Effector memory CD8-positive, alpha-beta T cell (primary cell): ENCODE measurements around the gene MUC5AC.

Source experiments
- ATAC-seq: fragments of 150-1000 bp; cut with Tn5 transposase; replicated peaks from 2 replicates; pipeline ENCODE4 v1.10.0; 2021; ENCODE audit warnings: mild to moderate bottlenecking, moderate library complexity
- DNase-seq, 3 experiments: peaks; one replicate each; pipeline ENCODE4 v3.0.0; 2021
- H3K27ac Mint-ChIP-seq, 2 donors: one replicate each; pipeline ENCODE4 v1.8.0; 2022; ENCODE audit warnings: mild to moderate bottlenecking in 2 of 2, mixed read lengths in 2 of 2, moderate library complexity in 2 of 2
- H3K27me3 Mint-ChIP-seq, 2 donors: one replicate each; pipeline ENCODE4 v1.8.0; 2022; ENCODE audit warnings: mixed read lengths in 2 of 2
- H3K36me3 Mint-ChIP-seq: one replicate; pipeline ENCODE4 v1.8.0; 2022; ENCODE audit warnings: mild to moderate bottlenecking, moderate library complexity, mixed read lengths; ENCODE audit not compliant: insufficient read depth
- H3K4me1 Mint-ChIP-seq, 2 donors: one replicate each; pipeline ENCODE4 v1.8.0; 2022; ENCODE audit warnings: low read depth in 2 of 2, mixed read lengths in 2 of 2
- H3K4me3 Mint-ChIP-seq, 2 donors: one replicate each; pipeline ENCODE4 v1.8.0; 2022; ENCODE audit warnings: mild to moderate bottlenecking in 2 of 2, mixed read lengths in 2 of 2, moderate library complexity in 2 of 2
- H3K9me3 Mint-ChIP-seq, 2 donors: one replicate each; pipeline ENCODE4 v1.8.0; 2022; ENCODE audit warnings: mixed read lengths in 2 of 2

Gene MUC5AC

GRCh38 chr11:1222491-1223345 lies 65.0 kb downstream of the MUC5AC start, which contains the start of gene MUC5B:
TSS of gene MUC5B (plus strand) at chr11:1223066. CDS start at chr11:1223124, 58 bp downstream.
- Mint-ChIP-seq H3K4me1 (no peaks in the 10 kb centered on the region), H3K9me3 (no peaks in the 10 kb centered on the region), H3K36me3 (peaks cover 3% of the 10 kb centered on the region), H3K4me3 (no peak within 1 kb of the TSS), H3K27ac (no peak within 1 kb of the TSS), H3K27me3 (peaks cover 0 to 23% of the 10 kb centered on the region in 2 donors)
- DNase-seq = no peak
- ATAC-seq = no peak

DNA sequence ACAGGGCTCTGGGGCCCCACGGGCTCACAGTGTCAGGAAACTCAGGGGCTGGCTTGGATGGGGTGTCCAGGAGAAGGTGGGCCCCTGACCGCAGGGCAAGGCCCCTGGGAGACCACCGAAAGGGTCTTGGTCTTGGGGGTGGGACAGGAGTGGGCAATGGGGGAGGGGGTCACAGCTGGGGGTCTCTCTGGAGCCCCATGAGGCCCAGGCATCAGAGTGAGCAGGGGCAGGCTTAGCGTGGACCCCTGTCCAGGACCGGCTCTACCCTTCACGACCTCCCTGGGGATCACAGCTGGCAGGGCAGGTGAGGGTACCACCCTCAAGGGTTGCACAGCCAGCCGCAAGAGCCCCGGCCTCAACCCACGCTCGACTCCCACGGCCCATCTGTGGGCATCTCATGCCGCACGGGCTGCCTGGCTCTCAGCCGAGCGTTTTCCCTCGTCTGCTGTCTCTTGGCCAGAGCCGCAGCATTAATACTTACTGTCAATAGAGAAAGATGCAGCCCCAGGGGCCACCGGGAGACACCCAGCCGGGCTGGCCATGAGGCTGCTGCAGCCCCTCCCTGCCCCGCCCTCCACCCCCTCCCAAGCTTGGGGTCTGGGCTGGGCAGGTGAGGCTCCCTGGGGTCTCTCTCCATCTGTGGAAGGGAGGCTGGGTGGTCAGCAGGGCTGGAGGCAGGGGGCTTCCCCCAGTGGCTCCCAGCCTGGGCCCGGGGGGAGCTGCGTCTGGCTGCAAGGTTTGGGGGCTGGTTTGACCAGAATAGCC lies 65.8 kb downstream of the MUC5AC start:
- no peak for ATAC-seq
- no peaks in the 10 kb centered on the region for H3K9me3 Mint-ChIP-seq
- no peaks in the 10 kb centered on the region for H3K4me1 Mint-ChIP-seq
- no peak overlapping the region for H3K4me3 Mint-ChIP-seq
- no peak for DNase-seq
- H3K27ac Mint-ChIP-seq = no peak overlapping the region
- H3K36me3 Mint-ChIP-seq = peaks cover 3% of the 10 kb centered on the region
- peaks cover 0 to 19% of the 10 kb centered on the region in 2 donors for H3K27me3 Mint-ChIP-seq

GRCh38 chr11:1224111-1224490 lies 66.3 kb downstream of the MUC5AC start:
- no peaks in the 10 kb centered on the region for H3K4me1 Mint-ChIP-seq
- peaks cover 3% of the 10 kb centered on the region for H3K36me3 Mint-ChIP-seq
- no peak for DNase-seq
- H3K27ac Mint-ChIP-seq = no peak overlapping the region
- H3K9me3 Mint-ChIP-seq = no peaks in the 10 kb centered on the region
- peaks cover 0 to 19% of the 10 kb centered on the region in 2 donors for H3K27me3 Mint-ChIP-seq
- H3K4me3 Mint-ChIP-seq = no peak overlapping the region
- ATAC-seq = no peak

DNA sequence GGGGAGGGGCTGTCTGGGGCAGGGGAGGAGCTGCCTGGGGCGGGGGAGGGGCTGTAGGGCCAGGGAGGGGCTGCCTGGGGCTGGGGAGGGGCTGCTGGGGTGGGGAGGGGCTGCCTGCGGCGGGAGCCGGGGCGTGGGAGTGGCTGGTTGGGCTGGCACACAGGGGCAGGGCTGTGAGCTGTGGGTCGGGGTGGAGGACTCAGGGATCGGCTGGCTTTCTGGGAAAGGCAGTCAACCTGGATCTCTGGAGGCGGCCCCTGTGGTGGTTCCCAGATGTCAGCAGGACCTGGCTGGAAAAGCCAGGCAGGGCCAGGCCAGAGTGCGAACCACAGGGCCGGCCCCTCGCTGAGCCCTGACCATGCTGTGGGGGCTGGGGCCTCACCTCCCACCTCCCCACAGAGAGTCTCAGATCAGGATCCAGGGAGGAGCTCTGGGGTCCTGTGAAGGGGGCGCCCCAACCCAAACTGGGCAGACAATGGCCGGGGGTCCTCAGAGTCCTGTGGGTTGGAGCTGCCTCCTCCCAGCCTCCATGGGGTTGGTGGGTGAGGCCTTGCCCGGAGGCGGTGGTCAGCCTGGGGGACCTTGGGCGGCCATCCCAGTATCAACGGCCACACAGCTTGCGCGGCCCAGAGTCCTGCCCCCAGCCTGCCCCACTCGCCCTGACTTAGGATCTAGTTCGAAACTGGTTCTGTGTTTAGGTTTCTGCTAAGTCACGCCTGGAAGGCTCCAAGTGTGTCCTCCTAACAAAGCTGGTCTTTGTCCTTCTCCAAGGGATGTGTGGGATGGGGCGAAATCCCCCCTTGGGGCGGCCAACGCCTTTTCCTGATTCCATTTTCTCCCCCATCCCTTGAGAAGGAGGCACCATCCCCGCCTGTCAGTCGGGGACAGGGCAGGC lies 67.0 kb downstream of the MUC5AC start:
- H3K4me1 Mint-ChIP-seq = no peaks in the 10 kb centered on the region
- no peak overlapping the region for H3K27ac Mint-ChIP-seq
- DNase-seq (no peak), ATAC-seq (no peak)
- peaks cover 3% of the 10 kb centered on the region for H3K36me3 Mint-ChIP-seq
- peaks cover 0 to 19% of the 10 kb centered on the region in 2 donors for H3K27me3 Mint-ChIP-seq
- no peak overlapping the region for H3K4me3 Mint-ChIP-seq
- H3K9me3 Mint-ChIP-seq = no peaks in the 10 kb centered on the region

- H3K27ac Mint-ChIP-seq = no peak overlapping the region
- ATAC-seq (no peak), DNase-seq (no peak)
- peaks cover 0 to 19% of the 10 kb centered on the region in 2 donors for H3K27me3 Mint-ChIP-seq
- peaks cover 3% of the 10 kb centered on the region for H3K36me3 Mint-ChIP-seq
- no peaks in the 10 kb centered on the region for H3K4me1 Mint-ChIP-seq
- H3K4me3 Mint-ChIP-seq = no peak overlapping the region
- no peaks in the 10 kb centered on the region for H3K9me3 Mint-ChIP-seq
Observed at GRCh38 chr11:1225386-1226225, 67.9 kb downstream of the MUC5AC start.

GRCh38 chr11:1226226-1226985 lies 68.7 kb downstream of the MUC5AC start:
- Mint-ChIP-seq H3K36me3 (peaks cover under 1% of the 10 kb centered on the region), H3K27me3 (peaks cover 0 to 13% of the 10 kb centered on the region in 2 donors), H3K9me3 (no peaks in the 10 kb centered on the region), H3K27ac (no peak overlapping the region), H3K4me1 (no peaks in the 10 kb centered on the region), H3K4me3 (no peak overlapping the region)
- DNase-seq = no peak
- ATAC-seq = no peak

DNA sequence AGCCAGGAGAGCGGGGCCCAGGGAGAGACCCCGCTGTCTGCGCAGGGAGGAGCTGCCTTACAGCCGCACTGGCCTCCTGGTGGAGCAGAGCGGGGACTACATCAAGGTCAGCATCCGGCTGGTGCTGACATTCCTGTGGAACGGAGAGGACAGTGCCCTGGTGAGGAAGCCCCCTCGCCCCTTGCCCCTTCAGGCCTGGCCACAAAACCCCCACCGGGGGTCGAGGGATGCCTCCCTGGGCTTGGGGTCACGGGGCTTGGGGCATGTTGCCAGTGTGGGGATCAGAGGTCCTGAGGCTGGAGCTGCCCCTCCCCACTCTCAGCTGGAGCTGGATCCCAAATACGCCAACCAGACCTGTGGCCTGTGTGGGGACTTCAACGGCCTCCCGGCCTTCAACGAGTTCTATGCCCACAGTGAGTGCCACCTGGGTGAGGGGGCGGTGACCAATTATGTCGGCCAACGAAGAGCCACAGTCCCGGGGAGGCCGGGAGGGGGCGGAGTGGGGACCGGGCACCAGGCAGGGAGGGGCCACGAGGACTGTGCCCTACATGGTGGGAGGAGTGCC lies 69.3 kb downstream of the MUC5AC start:
- Mint-ChIP-seq H3K27ac (no peak overlapping the region), H3K36me3 (no peaks in the 10 kb centered on the region), H3K4me1 (no peaks in the 10 kb centered on the region), H3K27me3 (peaks cover 0 to 9% of the 10 kb centered on the region in 2 donors), H3K9me3 (no peaks in the 10 kb centered on the region), H3K4me3 (no peak overlapping the region)
- ATAC-seq = no peak
- no peak for DNase-seq

GRCh38 chr11:1227551-1228100 lies 69.9 kb downstream of the MUC5AC start:
- Mint-ChIP-seq H3K4me3 (no peak overlapping the region), H3K4me1 (no peaks in the 10 kb centered on the region), H3K9me3 (no peaks in the 10 kb centered on the region), H3K27me3 (peaks cover 0 to 9% of the 10 kb centered on the region in 2 donors), H3K27ac (no peak overlapping the region), H3K36me3 (no peaks in the 10 kb centered on the region)
- DNase-seq (no peak), ATAC-seq (no peak)

DNA sequence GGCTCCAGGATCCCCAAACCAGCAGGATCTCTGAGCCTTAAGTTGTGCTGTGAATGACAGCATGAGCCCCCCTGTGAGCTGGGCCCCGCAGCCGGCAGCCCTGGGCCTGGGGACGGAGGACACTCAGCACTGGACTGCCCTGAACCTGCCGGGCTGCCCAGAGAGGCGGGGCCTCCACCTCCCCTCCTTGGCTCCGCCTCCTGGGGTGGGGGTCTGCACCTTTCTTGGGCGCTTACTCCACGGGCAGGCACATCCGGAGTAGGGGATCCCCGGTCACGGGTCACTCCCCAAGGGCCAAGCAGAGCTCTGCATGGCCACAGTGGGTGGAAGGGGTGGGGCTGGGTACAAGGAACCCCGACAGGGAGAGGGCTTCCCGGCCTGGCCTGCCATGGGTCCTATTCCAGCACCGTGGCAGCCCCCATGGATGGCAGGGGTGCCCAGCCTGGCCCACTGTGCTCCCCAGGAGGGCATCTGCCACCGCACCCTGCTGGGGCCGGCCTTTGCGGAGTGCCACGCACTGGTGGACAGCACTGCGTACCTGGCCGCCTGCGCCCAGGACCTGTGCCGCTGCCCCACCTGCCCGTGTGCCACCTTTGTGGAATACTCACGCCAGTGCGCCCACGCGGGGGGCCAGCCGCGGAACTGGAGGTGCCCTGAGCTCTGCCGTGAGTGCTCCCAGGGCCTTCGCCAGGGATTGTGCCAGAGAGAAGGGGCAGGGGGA lies 70.5 kb downstream of the MUC5AC start:
- Mint-ChIP-seq H3K4me1 (no peaks in the 10 kb centered on the region), H3K4me3 (no peak overlapping the region), H3K36me3 (no peaks in the 10 kb centered on the region), H3K9me3 (no peaks in the 10 kb centered on the region), H3K27ac (no peak overlapping the region), H3K27me3 (peaks cover 0 to 9% of the 10 kb centered on the region in 2 donors)
- ATAC-seq (no peak), DNase-seq (no peak)

DNA sequence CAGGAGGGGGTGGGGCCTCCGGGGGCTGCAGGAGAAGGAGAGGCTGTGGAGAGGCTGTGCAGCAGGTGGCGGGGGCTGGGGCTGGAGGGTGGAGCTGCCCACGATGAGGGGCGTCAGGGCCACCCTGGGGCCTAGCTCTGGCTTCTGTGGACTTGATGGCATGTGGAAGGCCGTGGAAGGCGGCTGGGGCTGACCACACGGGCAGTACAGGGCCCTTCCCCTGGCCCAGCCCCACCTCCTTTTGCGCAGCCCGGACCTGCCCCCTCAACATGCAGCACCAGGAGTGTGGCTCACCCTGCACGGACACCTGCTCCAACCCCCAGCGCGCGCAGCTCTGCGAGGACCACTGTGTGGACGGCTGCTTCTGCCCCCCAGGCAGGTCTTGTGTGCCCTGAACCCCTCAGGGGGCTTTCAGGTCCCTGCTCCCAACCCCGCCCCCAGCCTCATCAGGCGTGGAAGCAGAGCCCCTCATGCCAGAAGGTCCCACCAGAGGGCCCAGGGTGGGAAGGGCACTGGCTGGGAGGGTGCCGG lies 71.2 kb downstream of the MUC5AC start:
- ATAC-seq = no peak
- Mint-ChIP-seq H3K27ac (no peak overlapping the region), H3K36me3 (no peaks in the 10 kb centered on the region), H3K9me3 (no peaks in the 10 kb centered on the region), H3K4me1 (no peaks in the 10 kb centered on the region), H3K27me3 (peaks cover 0 to 3% of the 10 kb centered on the region in 2 donors), H3K4me3 (no peak overlapping the region)
- no peak for DNase-seq
